DND-41 (cell line): ENCODE results near the gene GALR2.

Experiments used
- EZH2 ChIP-seq: IDR thresholded peaks from 3 replicates; pipeline ENCODE4 v1.6.1; 2012; ENCODE audit warnings: borderline replicate concordance, low read depth, mild to moderate bottlenecking, moderate library complexity, low read length, inconsistent platforms; ENCODE audit not compliant: severe bottlenecking
- TF ChIP-seq, protein P1 (sequence below): IDR thresholded peaks from 2 replicates; pipeline ENCODE4 v1.5.1; 2012; ENCODE audit warnings: borderline replicate concordance, low read length, moderate library complexity, mild to moderate bottlenecking; ENCODE audit not compliant: poor library complexity, severe bottlenecking; ENCODE audit errors: extremely low read depth

DNA sequence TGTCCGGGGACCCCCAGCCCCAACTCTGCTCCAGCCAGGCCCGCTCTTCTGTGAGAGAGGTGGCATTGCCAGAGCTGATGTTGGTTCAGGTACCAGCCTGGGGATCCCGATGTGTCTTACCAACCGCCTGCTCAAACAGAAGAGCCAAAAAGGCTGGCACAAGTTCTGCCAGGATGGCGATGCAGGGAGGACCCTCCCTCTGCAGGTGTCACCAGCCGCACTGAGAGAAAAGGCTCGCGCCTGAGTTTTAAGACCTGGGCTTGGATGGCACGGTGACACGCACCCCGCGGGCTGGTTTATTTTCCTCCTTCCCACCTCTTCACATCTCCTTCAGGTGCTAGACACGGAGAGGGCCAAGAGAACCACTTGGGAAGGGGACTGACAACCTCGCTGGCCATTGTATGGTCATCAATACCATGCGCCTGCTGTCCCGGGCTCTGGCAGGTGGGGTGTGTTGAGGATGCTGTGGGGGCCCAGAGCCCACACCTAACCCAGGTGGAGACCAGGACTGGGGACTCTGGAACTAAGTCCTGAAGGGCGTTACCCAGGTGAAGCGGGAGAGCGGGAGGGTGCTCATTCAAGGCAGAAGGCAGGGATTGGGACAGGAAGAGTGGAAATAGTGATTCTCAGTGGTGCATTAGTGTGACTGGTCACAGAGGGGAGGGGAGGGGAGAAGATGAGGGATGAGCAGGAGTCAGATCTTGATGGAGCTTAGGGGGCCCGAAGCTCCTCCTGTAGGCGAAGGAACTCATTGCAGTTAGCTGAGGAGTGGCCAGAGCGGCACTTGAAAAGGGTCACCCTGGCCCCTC lies 50.2 kb downstream of the GALR2 start:
- TF ChIP-seq, protein P1, sequence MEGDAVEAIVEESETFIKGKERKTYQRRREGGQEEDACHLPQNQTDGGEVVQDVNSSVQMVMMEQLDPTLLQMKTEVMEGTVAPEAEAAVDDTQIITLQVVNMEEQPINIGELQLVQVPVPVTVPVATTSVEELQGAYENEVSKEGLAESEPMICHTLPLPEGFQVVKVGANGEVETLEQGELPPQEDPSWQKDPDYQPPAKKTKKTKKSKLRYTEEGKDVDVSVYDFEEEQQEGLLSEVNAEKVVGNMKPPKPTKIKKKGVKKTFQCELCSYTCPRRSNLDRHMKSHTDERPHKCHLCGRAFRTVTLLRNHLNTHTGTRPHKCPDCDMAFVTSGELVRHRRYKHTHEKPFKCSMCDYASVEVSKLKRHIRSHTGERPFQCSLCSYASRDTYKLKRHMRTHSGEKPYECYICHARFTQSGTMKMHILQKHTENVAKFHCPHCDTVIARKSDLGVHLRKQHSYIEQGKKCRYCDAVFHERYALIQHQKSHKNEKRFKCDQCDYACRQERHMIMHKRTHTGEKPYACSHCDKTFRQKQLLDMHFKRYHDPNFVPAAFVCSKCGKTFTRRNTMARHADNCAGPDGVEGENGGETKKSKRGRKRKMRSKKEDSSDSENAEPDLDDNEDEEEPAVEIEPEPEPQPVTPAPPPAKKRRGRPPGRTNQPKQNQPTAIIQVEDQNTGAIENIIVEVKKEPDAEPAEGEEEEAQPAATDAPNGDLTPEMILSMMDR: peak; percentile 42
- no peak for TF ChIP-seq EZH2
